ENCODE data around the gene NOS1.

NOS1 gene

GRCh38 chr12:117360551-117361346 is 677 bp downstream of the NOS1 start:
- no peak for DNase-seq (ENCODE audit: low spot score)
- TF ChIP-seq, protein P1, sequence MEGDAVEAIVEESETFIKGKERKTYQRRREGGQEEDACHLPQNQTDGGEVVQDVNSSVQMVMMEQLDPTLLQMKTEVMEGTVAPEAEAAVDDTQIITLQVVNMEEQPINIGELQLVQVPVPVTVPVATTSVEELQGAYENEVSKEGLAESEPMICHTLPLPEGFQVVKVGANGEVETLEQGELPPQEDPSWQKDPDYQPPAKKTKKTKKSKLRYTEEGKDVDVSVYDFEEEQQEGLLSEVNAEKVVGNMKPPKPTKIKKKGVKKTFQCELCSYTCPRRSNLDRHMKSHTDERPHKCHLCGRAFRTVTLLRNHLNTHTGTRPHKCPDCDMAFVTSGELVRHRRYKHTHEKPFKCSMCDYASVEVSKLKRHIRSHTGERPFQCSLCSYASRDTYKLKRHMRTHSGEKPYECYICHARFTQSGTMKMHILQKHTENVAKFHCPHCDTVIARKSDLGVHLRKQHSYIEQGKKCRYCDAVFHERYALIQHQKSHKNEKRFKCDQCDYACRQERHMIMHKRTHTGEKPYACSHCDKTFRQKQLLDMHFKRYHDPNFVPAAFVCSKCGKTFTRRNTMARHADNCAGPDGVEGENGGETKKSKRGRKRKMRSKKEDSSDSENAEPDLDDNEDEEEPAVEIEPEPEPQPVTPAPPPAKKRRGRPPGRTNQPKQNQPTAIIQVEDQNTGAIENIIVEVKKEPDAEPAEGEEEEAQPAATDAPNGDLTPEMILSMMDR (IDR thresholded peaks at IDR 0.05; ENCODE audit: extremely low read depth, insufficient read depth, missing control alignments) = no peak
- in situ Hi-C loops (cut with MboI; ENCODE audit: low pct_unique_long_range_greater_than_20kb, low sequenced_read_pairs, unreplicated experiment) = no loop called here

DNA sequence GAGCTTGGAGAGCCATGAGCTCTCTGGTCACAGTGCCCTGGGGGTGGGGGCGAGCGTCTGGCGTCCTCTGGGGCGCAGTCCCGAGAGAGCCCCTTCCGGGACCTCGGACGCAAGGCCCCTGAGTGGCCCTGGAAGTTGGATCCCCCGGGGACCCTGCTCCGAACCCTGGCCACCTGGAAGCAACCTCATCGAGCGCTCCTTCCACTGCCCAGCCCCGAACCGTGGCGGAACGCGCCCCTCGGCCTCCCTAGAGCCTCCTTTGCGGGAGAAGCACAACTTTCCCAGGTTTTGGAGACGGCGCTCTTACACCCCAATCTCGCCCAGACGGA is 1.2 kb downstream of the NOS1 start:
- in situ Hi-C loops (cut with MboI; ENCODE audit: low pct_unique_long_range_greater_than_20kb, low sequenced_read_pairs, unreplicated experiment) = no loop called here

GRCh38 chr12:117359029-117359845 is 2.2 kb downstream of the NOS1 start:
- in situ Hi-C loops (cut with MboI; ENCODE audit: low pct_unique_long_range_greater_than_20kb, low sequenced_read_pairs, unreplicated experiment) = no loop called here
- TF ChIP-seq, protein P1 (IDR thresholded peaks at IDR 0.05; ENCODE audit: extremely low read depth, insufficient read depth, missing control alignments) = no peak
- no peak for DNase-seq (ENCODE audit: low spot score)

More for the DNA sequence above, 1.2 kb downstream of the NOS1 start:
- no peak for DNase-seq (ENCODE audit: low spot score)
- TF ChIP-seq, protein P1 (IDR thresholded peaks at IDR 0.05; ENCODE audit: extremely low read depth, insufficient read depth, missing control alignments) = no peak

DNA sequence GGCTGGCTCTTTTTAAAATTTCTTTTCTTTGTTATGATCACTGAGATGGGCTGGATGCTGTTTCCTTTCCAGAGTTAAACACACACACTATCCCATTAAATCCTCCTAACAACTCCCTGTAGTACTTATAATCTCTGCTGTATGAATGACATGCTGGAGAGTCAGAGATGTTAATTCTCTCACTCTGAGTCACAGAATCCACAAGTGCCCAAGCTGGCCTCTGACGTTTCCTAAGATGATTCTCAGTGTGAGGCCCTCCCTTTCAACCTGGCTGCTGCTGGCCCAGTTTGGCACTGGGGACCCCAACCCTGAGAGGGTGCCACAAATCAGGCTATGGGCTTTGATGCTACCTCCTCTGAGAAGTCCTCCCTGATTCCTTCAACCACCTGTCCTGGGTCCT is 5.4 kb downstream of the NOS1 start:
- DNase-seq (ENCODE audit: low spot score) = no peak
- in situ Hi-C loops (cut with MboI; ENCODE audit: low pct_unique_long_range_greater_than_20kb, low sequenced_read_pairs, unreplicated experiment) = no loop called here
- TF ChIP-seq, protein P1 (IDR thresholded peaks at IDR 0.05; ENCODE audit: extremely low read depth, insufficient read depth, missing control alignments) = no peak

GRCh38 chr12:117352883-117353282 is 8.5 kb downstream of the NOS1 start:
- in situ Hi-C loops (cut with MboI; ENCODE audit: low pct_unique_long_range_greater_than_20kb, low sequenced_read_pairs, unreplicated experiment) = no loop called here
- no peak for DNase-seq (ENCODE audit: low spot score)
- TF ChIP-seq, protein P1 (IDR thresholded peaks at IDR 0.05; ENCODE audit: extremely low read depth, insufficient read depth, missing control alignments) = no peak

DNA sequence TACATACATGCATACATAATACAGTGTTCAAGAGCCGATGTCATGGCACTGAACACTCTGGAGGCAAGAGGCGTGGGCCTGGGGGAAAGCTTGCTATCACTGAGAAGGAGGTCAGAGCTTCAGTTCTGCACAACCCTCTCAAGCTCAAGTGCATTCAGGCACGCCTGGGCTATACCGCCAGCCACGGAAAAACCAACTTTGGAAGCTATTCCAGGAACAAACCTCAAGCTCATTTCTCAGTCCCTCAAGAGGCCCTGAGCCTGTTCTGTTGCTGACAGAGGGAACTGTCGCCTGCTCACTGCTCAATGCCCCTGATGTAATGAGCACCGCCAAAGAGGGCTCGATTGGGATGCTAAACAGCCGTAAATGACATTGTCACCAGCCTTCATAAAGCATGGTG is 9.2 kb downstream of the NOS1 start:
- no peak for DNase-seq (ENCODE audit: low spot score)
- TF ChIP-seq, protein P1 (IDR thresholded peaks at IDR 0.05; ENCODE audit: extremely low read depth, insufficient read depth, missing control alignments) = no peak
- in situ Hi-C loops (cut with MboI; ENCODE audit: low pct_unique_long_range_greater_than_20kb, low sequenced_read_pairs, unreplicated experiment) = no loop called here
